GF-D8 (cell line): ENCODE results near the gene CNKSR3.
A peak's percentile ranks its signal among the peaks of the same experiment; 100 is the strongest.

Experiments used
- DNase-seq: peaks from one replicate; lab custom pipeline; 2025; lab: John Stamatoyannopoulos, UW

CNKSR3 gene

DNA sequence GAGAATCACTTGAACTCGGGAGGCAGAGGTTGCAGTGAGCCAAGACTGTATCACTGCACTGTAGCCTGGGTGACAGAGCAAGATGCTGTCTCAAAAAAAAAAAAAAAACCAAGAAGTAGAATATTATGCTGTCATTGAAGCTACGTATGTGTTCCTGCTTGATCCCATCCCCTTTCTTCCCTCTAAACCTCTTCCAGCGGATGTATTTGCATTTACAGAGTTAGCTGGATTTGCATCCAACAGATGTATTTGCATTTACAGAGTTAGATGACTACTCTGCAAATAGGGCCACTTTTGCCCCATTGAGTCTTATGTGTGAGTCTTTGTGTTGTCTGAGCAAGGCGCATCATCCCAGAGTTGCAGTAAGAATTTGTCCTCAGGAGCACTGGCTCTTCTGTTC lies 128.9 kb downstream of the CNKSR3 start:
- no peak for DNase-seq

DNA sequence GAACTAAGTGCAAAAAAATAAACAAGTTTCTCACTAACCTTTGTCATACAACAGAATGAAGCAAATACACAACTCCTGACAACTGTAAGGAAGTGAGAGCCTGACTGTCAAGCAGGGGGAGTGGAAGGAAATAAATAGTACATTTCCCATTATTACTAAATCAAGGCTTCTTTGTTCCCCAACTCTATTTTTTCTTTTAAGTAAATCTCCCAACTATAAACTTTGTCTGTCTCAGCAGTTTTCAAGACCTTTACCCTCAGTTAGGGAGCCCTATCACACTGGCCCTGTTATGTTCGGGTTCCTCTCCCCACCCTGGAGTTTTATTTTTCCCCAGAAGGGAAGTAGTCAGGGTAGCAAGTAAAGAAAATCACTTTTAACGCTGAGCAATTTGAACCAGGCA lies 129.7 kb downstream of the CNKSR3 start:
- no peak for DNase-seq

DNA sequence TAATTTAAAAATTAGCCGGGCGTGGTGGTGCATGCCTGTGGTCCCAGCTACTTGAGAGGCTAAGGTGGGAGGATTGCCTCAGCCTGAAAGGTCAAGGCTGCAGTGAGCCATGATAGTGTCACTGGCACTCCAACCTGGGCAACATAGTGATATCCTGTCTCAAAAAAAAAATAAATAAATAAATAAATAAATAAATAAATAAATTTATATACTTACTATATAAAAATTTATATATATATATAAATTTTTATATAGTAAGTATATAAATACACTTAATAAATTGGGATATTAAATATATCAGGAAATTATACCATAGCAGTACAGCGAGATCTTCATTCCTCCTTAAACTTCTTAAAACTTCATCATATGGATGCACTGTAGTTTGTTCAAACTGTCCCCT lies 130.9 kb downstream of the CNKSR3 start:
- DNase-seq = no peak

DNA sequence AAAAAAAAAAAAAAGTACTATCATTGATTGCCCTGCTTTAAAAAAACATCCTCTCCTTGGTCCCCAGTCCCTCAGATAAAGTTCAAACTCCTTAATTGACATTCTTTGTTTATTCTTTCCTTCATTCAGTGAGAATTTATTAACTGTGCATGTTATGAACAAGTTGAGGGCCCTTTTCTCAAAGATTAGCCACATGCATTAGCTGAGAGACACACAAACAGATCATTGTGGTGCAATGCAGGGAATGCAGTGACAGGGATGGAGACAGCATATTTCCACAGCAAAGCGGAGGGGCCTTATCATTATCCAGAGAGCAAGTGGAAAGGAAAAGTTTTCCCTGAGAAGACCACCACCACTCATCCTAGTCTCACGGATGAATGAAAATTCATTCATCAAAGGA lies 132.0 kb downstream of the CNKSR3 start:
- DNase-seq = no peak

DNA sequence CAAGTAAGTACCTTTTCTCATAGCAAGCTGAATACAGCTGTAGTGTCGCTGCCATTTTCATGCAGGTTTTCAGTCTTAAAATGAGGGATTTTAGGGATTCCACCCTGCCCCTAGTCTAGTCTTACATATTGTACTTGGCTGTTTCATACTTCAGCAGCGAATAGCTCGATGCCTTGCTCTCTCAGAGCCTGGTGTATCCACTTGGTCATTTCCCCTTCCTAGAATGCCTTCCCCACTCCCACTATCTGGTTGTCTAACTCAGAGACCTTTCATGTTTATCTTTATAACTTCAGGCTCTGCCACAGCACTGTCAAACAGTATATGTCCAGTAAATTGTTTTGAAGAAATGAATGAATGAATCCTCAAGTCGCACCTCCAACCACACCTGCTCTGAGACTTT lies 132.8 kb downstream of the CNKSR3 start:
- DNase-seq = no peak

DNA sequence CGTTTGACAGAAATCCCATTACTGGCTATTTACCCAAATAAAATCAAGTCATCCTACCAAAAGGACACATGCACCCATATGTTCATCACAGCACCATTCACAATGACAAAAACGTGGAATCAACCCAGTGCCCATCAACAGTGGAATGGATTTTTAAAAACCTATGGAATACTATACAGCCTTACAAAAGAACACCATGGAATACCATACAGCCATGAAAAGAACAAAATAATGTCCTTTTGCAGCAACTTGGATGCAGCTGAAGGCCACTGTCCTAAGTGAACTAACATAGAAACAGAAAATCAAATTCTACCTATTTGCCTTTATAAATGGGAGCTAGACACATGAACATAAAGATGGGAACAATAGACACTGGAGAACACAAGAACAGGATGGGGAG lies 136.5 kb downstream of the CNKSR3 start:
- DNase-seq = no peak

DNA sequence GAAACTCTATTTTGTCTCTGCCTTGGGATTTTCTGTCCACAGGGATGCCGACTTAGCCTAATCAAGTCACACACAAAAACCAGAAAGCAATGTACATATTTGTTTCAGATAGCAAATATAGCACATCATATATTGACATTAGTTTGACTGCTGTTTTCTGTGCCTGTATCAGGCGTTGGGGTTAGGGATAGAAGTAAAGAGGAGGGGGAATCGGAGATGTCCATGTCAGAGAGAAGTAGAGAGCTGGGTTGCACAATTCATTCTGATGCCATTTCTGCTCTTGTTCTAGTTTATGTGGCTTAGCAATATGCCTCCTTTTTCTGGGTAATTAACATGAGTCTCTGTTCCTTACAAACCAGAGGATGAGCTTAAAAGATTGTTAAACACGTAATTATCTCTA lies 139.2 kb downstream of the CNKSR3 start:
- DNase-seq = no peak

DNA sequence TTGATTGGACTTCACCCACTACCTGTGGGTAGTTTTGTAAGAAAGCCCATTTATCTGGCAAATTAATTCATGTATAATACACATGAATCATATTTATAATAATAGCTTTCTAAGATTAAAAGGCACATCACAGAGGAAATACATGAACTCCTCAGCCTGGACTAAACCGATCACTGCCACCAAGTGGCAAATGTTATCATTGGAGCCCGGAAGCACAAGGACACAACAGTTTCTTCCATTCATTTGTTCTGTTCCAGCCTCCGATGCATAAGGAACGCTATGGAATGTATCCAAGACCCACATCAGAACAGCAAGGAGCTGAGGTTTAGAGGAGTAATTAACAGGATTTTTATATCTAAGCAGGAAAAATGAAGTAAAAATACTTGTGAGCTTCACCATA lies 139.9 kb downstream of the CNKSR3 start:
- peak; percentile 11 for DNase-seq

DNA sequence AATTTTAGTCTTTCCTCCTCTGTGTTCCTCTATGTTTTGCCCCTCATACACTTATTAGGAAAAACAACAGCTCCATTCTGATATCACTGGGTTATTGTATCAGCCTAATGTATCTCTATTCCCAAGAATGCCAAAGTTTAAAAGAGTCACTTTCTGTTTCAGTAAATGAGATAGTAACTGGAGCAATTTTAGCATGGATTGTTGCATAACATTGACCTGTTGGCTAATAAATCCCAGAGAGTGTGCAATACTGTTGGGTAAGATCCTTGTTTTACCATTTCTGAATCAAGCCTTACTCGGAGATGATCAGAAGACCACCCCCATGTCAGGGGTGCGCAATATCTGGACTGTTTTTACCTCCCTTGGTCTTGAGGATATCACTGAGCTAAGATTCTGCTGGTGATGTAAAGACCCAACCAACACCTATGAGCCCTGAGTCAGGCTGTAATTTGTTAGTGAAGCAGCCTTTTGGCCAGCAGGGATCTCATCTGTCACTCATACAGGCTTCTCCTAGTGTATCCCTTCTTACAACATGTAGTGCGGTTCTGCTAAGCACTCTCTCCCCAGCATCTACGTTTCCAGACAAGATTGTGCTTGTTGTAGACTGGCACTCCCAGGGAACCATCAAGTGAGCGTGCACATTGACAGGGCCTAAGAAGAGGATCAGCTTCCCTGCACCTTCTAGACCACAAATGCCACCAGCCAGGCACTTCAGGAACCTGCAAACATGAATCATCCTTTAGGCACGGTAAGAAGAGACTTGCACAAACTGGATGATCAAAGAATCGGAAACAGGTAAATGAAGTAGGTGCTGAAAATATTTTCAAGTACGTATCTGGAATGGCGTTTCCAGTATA lies 142.4 kb downstream of the CNKSR3 start:
- DNase-seq = no peak

DNA sequence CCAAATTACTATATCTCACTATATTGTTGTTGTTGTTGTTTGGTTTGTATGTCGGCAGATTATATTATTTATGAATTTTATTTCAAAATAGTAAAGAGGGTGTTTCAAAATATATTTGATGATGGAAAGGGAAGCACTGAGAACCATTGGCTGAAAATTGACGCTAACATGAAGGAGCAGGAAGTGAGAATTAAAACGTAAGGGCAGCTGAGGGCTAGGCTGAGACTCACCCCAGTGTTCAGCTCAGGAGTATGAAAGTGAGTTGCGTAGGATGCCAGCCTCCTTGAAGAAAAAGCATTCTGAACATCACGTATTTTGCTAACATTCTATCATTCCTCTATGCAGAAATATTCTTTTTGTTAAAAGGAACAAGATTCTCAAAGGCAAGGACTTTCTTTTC lies 143.1 kb downstream of the CNKSR3 start:
- DNase-seq = no peak

DNA sequence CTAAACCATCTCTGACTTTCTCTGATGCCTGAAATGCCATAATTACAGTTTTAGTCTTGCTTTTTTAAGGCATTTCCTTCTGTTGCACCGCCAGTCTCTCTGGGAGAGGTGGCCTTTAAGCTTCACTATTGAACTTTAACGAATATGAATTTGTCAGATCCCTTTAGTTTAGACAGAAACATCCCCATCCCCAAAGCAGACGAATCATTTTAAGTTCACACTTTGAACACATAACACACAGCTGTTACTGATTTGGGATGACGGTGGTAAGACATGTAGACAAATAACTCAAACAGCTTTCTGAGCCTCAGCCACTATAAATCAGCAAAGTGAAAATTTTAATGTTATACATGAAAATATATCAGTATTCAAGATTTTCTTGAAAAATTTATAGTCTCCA lies 146.7 kb downstream of the CNKSR3 start:
- DNase-seq = no peak

DNA sequence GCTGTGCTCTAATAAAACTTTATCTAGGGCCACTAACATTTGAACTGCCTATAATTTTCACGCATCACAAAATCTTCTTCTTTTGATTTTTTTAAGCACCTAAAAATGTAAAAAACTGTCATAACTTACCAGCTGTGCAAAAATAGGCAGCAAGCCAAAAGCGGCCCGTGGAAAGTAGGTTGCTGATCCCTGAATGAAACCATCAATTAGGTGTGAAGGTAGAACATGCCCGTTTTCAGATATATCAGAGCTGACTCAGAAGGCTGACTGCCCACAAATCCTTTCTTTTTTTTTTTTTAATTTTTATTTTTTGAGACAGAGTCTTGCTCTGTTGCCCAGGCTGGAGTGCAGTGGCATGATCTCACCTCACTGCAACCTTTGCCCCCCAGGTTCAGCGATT lies 149.0 kb downstream of the CNKSR3 start:
- DNase-seq = no peak

DNA sequence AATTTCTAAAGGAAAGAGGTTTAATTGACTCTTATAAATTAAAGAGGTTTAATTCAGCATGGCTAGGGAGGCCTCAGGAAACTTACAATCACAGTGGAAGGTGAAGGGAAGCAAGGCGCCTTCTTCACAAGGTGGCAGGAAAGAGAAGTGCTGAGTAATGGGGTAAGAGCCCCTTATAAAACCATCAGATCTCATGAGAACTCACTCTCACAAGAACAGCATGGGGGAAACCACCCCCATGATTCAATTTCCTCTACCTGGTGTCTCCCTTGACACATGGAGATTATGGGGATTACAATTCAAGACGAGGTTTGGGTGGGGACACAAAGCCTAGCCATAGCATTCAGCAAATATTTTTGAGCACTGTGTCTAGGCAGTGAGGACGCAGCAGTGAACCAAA lies 150.0 kb downstream of the CNKSR3 start:
- no peak for DNase-seq

DNA sequence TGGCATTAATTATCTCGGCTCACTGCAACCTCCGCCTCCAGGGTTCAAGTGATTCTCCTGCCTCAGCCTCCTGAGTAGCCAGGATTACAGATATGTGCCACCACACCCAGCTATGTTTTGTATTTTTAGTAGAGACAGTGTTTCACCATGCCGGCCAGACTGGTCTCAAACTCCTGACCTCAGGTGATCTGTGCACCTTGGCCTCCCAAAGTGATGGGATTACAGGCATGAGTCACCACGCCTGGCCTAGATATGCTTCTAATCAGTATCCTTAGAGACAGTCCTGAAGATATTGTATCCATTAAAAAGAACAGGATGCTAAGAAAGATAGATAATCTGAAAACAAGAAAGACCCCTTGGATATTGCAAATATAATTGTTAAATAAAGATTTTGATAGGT lies 150.8 kb downstream of the CNKSR3 start:
- DNase-seq = no peak

DNA sequence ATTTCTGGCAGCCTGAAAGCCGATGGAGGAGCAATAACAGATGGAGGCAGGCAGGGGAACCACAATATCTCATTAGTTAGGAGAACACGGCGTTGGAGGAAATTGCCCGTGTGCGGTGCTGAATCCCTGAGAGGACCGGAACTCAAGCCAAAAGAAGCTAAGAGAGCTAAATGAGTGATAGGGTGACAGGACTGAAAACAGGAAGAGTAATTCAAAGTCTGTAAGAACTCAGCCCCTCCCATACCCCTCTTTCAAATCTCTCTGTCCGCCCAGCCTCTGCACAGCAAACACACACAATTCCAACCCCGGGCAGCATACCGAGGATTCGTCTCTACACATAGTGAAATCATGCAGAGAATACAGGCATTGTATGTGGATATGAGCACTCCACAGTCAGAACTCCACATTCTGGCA lies 151.3 kb downstream of the CNKSR3 start:
- no peak for DNase-seq

DNA sequence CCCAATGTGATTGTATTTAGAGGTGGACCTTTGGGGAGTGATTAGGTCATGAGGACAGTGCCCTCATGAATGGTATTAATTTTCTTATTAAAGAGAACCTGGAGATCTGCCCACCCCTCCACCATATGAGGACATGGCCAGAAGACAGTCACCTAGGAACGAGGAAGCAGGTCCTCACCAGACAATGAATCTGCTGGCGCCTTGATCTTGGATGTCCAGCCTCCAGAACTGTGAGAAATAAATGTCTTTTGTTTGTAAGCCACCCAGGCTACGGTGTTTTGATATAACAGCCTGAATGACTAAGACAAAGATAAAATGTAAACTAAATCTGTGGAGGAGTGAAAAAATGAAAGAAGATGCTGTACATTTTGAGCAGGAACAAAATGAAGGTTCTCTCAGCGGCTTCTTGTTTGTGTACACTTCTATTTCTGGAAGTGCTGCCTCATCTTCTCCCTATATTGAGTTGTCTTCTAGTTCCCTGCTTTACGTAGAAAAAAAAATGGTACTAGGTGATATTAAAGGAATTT lies 152.4 kb downstream of the CNKSR3 start:
- DNase-seq = no peak

DNA sequence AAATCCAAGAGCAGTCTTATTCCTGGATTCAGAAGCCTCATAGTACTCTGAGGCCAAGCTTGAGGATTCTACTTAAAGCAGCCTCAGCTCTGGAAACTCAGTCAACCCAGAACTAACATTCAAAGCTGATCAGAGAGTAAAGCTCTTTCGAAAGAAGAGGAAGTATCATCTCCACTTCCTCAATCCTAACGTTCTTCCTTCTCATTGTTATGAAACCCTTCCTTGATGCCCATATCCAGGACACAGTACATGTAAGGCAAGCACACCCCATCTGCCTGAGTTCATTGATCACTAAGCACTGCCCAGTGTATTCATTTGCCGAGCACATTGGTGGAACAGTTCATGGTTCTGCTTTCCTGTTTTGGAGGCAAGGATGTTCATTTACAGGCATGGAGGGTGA lies 153.8 kb downstream of the CNKSR3 start, which contains the start of gene IPCEF1:
IPCEF1 (minus strand) TSS at position 114 of the 400 bp plus-strand sequence. CDS start 90,856 bp downstream, outside the sequence.
- peak; percentile 89 for DNase-seq

DNA sequence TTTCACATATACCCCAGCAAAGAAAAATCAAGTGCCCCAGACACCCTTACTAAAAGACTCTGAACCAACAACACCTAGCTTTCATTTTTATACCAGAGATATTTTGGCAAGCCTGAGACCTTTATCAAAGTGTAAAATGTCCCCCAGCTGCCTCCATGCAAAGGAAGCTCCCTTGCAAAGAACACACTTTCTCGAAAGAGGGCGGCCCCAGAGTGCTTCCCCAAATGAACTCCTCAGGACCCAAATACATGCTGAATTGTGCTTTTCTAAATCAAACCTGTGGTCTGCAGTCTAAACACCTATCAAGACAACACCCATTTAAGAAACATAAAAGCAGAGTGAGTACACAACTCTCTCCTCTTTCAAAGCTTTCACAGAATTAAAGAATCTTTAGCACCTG lies 154.4 kb downstream of the CNKSR3 start:
- DNase-seq = peak; percentile 56

DNA sequence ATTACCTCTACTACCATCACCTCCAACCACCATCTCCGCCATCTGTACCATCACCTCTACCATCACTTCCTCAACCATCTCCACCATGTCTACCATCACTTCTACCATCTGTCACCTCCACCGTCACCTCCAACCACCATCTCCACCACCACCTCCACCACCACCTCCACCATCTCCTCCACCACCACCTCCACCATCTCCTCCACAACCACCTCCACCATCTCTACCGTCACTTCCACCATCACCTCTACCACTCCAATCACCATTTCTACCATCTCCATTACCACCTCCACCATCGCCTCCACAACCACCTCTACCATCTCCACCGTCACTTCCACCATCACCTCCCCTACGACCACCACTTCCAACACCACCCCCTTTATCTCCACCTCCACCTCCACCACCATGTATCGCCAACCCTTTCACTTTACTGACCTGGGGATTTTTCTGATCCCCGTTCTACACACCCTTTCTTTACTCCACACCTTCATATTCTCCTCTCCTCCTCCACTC lies 156.2 kb downstream of the CNKSR3 start:
- DNase-seq = no peak

DNA sequence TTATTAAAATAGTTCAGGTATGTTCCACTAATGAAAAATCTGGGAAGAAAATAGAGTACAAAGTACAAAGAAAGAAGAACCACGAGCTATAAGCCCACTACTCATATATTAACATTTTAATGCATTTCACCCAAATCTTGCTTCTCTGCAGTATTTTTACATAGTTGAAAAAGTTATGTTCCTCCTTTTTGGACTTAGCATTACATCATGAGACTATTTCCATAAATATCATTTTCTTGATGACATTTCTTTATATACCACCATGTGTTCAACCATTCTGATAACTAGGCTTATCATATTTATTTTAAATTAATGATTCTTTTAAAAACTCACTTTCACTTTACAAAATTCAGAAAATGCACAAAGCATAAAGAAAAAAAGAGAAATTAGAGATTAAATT lies 156.9 kb downstream of the CNKSR3 start:
- no peak for DNase-seq

DNA sequence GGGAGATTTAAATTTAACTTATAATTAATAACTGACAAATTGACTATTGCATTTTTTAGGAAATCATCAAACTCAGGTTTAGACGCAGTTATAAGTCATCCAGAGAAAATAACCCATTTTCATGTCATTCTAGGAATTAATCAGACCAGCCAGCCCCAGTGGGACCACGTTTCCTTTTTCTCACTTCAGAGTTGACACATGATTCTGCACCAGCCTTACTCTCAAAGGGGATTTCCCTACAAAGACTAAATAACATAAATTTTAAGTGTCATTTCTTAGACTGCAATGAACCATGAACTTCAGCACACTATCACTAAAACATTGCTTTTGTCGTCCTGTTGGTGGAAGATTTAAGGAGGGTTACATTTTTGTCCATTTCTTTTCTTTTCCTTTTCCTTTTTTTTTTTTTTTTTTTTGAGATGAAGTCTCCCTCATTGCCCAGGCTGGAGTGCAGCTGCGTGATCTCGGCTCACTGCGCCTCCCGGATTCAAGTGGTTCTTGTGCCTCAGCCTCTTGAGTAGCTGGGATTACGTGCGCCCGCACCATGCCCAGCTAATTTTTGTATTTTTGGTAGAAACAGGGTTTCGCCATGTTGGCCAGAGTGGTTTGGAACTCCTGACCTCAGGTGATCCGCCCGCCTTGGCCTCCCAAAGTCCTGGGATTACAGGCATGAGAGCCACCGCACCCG lies 157.4 kb downstream of the CNKSR3 start:
- peak; percentile 69 for DNase-seq

DNA sequence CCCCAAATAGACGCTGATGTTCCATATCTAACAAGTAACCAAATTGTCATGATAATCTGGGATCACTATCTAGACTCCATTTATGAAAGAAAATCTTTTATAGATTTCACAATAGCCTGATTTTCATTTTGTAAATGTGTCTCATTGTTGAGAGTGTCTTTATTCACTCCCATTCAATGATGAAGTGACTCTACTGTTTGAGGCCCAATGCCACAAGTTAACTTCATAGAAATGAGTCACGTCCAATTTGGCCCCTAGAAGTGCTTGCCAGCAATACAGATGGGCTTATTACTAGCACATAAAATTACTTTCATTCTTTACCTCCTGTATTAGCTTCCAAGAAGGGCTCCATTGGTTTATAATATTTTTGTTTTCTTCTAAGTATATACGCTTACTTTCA lies 160.2 kb downstream of the CNKSR3 start:
- DNase-seq = no peak

DNA sequence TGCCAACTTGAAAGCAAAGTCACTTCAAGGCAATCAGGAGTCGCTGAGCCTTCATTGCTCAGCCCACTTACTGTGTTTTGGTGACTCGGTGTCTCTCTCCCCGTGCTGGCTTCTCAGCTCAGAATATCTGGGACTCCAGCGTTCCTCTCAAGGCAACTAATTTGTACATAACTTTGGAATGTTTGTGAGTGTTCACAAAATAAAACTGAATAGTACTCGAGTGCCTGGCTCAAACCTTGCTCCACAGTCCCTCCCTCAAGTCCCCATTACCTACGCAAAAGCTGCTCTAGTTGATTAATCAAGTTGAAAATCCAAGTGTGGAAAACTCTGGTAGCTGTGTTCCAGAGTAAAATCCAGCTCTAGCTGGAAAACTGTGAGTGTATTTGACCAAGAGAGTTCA lies 162.5 kb downstream of the CNKSR3 start:
- no peak for DNase-seq
